Endothelial cell (in vitro differentiated cells): Measurements from ENCODE around the gene CTNNA1. TPM values are rescaled to one million over a fixed set of nuclear protein-coding genes. Genes with fewer than 3 reads are reported as not detected.
"Not testable (repeated sequence)": the region's sequence is repeated elsewhere in the genome, so short reads cannot be mapped to it uniquely, and the experiment has no call there.

ENCODE experiments used
- DNase-seq: peaks from one replicate; pipeline ENCODE4 v3.0.0; 2021; ENCODE audit warnings: low spot score
- H3K27ac Mint-ChIP-seq: one replicate; pipeline ENCODE4 v1.8.0; 2021; ENCODE audit warnings: mixed read lengths, inconsistent platforms; ENCODE audit not compliant: unreplicated experiment
- H3K27me3 Mint-ChIP-seq: one replicate; pipeline ENCODE4 v1.8.0; 2021; ENCODE audit warnings: mild to moderate bottlenecking, moderate library complexity, mixed read lengths, inconsistent platforms; ENCODE audit not compliant: unreplicated experiment
- H3K36me3 Mint-ChIP-seq: one replicate; pipeline ENCODE4 v1.8.0; 2021; ENCODE audit warnings: mild to moderate bottlenecking, low read depth, mixed read lengths, inconsistent platforms; ENCODE audit not compliant: unreplicated experiment
- H3K4me1 Mint-ChIP-seq: one replicate; pipeline ENCODE4 v1.8.0; 2021; ENCODE audit warnings: mild to moderate bottlenecking, mixed read lengths, inconsistent platforms; ENCODE audit not compliant: unreplicated experiment
- H3K4me3 Mint-ChIP-seq: one replicate; pipeline ENCODE4 v1.8.0; 2021; ENCODE audit warnings: mild to moderate bottlenecking, mixed read lengths, inconsistent platforms; ENCODE audit not compliant: unreplicated experiment
- H3K9me3 Mint-ChIP-seq: one replicate; pipeline ENCODE4 v1.8.0; 2021; ENCODE audit warnings: mixed read lengths, inconsistent platforms; ENCODE audit not compliant: unreplicated experiment
- CTCF ChIP-seq: fragments of 200-600 bp; sonication (generic); IDR thresholded peaks from one replicate; pipeline ENCODE4 v1.5.0; 2021; ENCODE audit warnings: antibody characterized with exemption; ENCODE audit not compliant: unreplicated experiment
- total RNA-seq: library from RNA; stranded (reverse); fragmentation: NEBNext Ultra II Directional; extraction: Animal tissue kit (Norgen Biotek cat#: 25700); gene quantifications from one replicate; pipeline ENCODE4 v1.2.1, GENCODE V29; 2021; ENCODE audit not compliant: unreplicated experiment

The CTNNA1 gene
- total RNA-seq, 1 donor from 2014 or later: 521 TPM

- no peaks in the 10 kb centered on the region for H3K9me3 Mint-ChIP-seq
- DNase-seq: no peak
- no peak overlapping the region for H3K27ac Mint-ChIP-seq
- TF ChIP-seq CTCF: no peak
- no peak overlapping the region for H3K4me3 Mint-ChIP-seq
- peaks cover 3% of the 10 kb centered on the region for H3K27me3 Mint-ChIP-seq
- H3K36me3 Mint-ChIP-seq: no peaks in the 10 kb centered on the region
- H3K4me1 Mint-ChIP-seq: peaks cover 21% of the 10 kb centered on the region
Measured at GRCh38 chr5:138712324-138712723, 40.9 kb upstream of the CTNNA1 start.

- TF ChIP-seq CTCF: no peak
- Mint-ChIP-seq H3K4me1 (peaks cover 16% of the 10 kb centered on the region), H3K9me3 (no peaks in the 10 kb centered on the region), H3K4me3 (no peak overlapping the region), H3K27ac (no peak overlapping the region), H3K27me3 (peaks cover 3% of the 10 kb centered on the region), H3K36me3 (no peaks in the 10 kb centered on the region)
- no peak for DNase-seq
Measured at GRCh38 chr5:138712791-138713190, 40.4 kb upstream of the CTNNA1 start.

- Mint-ChIP-seq H3K9me3 (no peaks in the 10 kb centered on the region), H3K27ac (no peak overlapping the region), H3K4me3 (no peak overlapping the region), H3K27me3 (peaks cover 3% of the 10 kb centered on the region), H3K36me3 (no peaks in the 10 kb centered on the region), H3K4me1 (peaks cover 14% of the 10 kb centered on the region)
- DNase-seq: no peak
- TF ChIP-seq CTCF: no peak
Measured at GRCh38 chr5:138713247-138713646, 40.0 kb upstream of the CTNNA1 start.

GRCh38 chr5:138714694-138715093, 38.5 kb upstream of the CTNNA1 start:
- H3K36me3 Mint-ChIP-seq: no peaks in the 10 kb centered on the region
- H3K27me3 Mint-ChIP-seq: peaks cover 3% of the 10 kb centered on the region
- H3K27ac Mint-ChIP-seq: no peak overlapping the region
- no peak for DNase-seq
- H3K4me3 Mint-ChIP-seq: no peak overlapping the region
- TF ChIP-seq CTCF: no peak
- no peaks in the 10 kb centered on the region for H3K9me3 Mint-ChIP-seq
- H3K4me1 Mint-ChIP-seq: peaks cover 14% of the 10 kb centered on the region

GRCh38 chr5:138715931-138716432, 37.2 kb upstream of the CTNNA1 start:
- not testable (repeated sequence) for DNase-seq, H3K36me3 Mint-ChIP-seq, H3K4me3 Mint-ChIP-seq, H3K9me3 Mint-ChIP-seq, H3K27ac Mint-ChIP-seq, H3K27me3 Mint-ChIP-seq
- H3K4me1 Mint-ChIP-seq: peaks cover 14% of the 10 kb centered on the region
